Measurements from ENCODE around the gene NDST1.

Gene NDST1

DNA sequence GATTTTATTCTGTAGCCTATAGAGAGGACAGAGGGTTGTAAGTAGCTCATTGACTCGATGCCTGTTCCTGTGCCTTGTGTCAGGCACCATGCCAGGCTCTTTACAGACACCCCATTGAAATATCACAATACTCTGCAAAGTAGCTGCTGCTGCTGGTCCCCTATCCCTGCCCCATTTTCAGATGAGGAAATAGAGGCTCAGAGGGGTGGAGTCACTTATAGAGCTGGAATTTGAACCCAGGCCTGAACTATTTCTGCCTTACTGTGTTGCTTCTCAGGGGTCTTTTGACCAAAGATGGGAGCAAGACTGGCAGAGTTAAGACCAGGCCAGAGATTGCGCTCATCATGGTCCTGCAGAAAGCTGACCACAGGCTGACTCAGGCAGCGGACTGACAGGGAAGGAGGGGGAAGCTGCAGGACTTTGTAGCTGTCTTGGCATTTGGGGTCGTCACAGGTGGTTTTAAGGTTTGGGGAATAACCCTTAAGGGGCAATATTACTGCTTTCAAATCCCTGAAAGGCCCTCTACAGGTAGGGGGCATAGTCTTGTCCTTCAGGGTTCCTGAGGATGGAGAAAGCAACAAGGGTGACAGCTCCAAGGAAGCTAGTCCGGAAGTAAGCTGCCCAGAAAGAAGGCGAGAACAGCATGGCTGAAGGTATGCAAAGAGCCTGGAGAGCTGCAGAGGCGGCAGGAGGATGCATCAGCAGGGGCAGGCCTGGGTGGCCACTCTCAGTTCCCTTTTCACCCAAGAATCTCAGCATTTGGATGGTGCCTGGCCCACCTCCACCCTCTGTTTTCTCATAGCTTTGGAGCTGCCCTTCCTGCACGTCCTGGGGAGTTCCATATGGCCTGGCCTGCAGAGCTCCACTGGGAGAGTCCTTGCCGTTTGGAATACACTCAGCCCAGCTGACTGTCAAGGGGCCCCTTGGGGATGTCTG lies 18.3 kb upstream of the NDST1 start:
- DNase-seq (ENCODE audit: low read depth in 2 of 2) = no peak

DNA sequence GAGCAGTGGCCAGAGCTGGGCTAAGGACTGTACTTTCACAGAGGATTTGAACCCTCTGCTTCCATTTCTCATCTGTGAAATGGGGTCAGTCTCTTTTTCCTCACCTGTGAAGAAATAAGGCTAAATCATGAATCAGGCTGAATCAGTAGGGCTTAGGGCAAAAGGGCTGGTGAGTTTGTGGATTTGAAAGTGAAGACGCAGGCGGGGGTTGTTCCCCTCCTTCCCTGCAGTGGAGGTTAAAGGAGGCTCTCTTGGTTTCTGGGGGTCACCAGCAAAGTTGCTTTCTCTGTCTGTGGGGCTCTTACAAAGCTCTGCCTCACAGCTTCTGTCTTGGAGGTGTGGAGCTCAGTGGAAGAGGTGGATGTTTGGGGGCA lies 17.6 kb upstream of the NDST1 start:
- no peak for DNase-seq (ENCODE audit: low read depth in 2 of 2)

DNA sequence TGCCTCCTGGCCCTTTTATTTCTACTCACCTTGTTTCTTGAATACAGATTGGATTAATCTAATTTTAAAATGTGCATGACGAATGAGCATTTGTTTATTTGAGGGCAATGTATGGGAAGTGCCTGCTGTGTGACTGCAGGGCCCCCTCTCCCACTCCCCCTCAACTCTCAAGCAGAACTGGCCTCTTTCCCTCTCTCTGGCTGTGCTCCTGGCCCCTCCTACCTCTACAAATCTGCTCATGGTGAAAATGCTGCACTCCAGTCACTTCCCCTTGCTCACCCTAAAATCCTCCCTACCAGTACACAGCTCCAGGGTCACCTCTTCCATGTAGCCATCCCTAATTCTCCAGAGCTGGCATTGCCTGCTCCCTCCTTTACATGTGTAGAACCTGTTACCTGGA lies 17.2 kb upstream of the NDST1 start:
- no peak for DNase-seq (ENCODE audit: low read depth in 2 of 2)

DNA sequence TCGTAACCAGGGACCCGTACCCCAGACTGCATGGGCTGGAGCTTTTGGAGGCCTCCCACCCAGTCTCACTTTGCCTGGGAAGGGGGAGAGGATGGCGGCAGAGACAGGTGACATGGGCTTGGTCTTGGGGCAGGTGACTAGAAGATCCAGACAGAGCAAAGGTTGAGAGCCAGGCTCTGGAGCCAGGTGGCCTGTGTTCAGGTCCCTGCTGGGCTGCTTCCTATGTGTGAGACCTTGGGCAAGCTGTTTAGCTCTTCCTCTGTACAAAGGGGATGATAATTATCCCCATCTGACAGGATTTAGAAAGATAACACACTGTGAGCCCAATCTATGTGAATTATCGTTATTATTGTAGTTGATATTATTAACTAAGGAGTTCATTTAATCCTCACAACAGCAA lies 16.1 kb upstream of the NDST1 start:
- DNase-seq (ENCODE audit: low read depth in 2 of 2) = no peak

GRCh38 chr5:150492621-150493020 lies 15.3 kb upstream of the NDST1 start:
- DNase-seq (ENCODE audit: low read depth in 2 of 2) = no peak

DNA sequence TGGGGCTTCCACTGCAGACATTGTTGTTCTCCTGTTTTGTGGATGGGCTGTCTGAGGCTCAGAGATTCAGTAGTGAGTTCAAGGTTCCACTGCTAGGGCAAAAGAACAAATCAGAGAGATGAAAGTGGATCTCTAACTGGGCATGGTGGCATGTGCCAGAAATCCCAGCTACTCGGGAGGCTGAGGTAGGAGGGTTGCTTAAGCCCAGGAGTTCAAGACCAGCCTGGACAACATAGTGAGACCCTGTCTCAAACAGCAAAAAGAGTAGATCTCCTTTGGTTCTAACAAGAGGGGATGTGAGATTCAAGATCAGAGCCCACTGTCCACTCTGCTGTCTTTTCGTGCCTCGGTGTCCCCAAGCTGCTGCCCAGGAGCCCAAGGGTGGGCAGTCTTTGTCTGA lies 11.8 kb upstream of the NDST1 start:
- no peak for DNase-seq (ENCODE audit: low read depth in 2 of 2)

DNA sequence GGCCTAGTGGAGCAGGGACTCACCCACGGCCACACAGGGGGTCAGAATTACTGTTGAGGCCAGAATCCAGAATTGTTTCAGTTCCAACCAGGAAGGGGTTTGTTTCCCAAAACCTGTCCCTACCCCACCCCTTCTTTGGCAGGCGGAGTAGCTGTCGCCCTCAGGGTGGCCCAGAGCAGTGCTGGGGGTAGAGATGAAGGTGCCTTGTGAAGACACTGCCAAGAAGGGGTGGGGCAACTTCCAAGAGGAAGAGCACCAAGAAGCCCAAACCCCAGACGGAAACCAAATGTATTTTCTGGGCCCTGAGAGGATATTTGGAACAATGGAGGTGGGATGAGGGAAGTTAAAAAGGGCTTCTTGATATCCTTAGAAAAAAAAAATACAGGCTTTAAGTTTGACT lies 11.4 kb upstream of the NDST1 start:
- DNase-seq (ENCODE audit: low read depth in 2 of 2) = no peak

DNA sequence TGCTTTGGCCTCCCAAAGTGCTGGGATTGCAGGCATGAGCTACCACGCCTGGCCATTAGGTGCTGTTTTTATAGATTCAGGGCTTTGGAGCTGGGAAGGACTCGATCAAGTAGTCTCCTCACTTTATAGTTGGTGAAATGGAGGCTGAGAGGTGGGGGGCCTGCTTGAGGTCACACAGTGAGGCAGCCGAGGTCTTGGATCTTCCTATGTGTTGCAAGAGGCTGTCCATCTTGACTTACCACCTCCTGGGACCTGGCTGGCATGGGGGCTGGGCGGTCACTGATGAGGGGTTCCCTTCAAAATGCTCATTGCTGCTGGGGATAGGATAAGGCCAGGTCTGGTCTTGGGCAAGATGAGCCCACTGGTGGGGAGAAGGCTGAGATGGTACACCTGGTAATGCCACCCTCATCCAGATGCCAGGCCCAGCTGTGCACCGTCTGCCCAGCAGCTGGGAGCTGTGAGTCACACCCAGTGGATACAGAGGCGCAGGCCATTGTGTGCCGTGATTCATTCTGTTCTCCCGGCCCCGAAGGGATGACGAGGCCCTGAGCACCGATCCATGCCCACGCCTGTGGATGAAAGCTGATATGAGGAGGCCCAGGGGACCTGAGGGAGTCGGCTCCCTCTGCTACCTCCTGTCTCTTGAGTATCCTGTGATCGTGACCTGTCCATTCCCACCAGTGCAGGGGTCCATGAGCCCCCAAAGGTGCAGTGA lies 10.5 kb upstream of the NDST1 start:
- no peak for DNase-seq (ENCODE audit: low read depth in 2 of 2)

DNA sequence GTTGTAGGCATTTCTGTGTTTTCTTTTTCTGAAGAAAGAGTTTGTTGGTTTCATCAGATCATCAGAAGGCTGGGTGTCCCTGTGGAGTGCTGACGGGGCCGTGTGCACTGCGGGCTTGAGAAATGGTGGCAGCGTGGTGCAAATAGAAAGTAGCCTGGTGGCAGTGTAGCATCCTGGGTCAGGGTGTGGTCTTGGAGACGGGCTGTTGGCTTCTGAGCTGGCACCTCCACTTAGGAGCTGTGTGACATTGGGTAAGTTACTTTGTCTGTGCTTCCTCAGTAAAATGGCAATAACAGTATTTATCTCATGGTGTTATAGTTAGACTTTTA lies 10.0 kb upstream of the NDST1 start:
- no peak for DNase-seq (ENCODE audit: low read depth in 2 of 2)

DNA sequence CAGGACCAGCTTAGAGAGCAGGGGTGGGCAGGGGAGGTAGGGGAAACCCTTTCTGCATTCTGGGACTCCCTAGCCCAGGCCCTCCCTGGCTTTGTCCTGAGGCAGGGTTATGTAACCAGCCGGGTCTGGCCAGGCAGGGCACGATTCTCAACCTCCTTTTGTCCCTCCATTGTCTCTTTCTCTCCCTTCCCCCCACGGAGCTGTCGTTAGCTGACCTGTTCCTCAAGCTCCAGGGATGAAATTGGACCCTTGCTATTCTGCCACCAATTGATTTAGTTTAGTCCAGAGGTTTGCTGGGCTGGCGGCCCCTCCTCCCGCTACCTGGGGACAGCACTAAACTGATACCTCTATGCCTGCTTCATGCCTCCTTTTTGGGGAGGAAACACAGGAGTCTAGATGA lies 9.4 kb upstream of the NDST1 start:
- no peak for DNase-seq (ENCODE audit: low read depth in 2 of 2)

GRCh38 chr5:150498971-150499370 lies 9.0 kb upstream of the NDST1 start:
- no peak for DNase-seq (ENCODE audit: low read depth in 2 of 2)

GRCh38 chr5:150499437-150499956 lies 8.4 kb upstream of the NDST1 start:
- no peak for DNase-seq (ENCODE audit: low read depth in 2 of 2)

- no peak for DNase-seq (ENCODE audit: low read depth in 2 of 2)
Measured at GRCh38 chr5:150500328-150500841, 7.5 kb upstream of the NDST1 start.

DNA sequence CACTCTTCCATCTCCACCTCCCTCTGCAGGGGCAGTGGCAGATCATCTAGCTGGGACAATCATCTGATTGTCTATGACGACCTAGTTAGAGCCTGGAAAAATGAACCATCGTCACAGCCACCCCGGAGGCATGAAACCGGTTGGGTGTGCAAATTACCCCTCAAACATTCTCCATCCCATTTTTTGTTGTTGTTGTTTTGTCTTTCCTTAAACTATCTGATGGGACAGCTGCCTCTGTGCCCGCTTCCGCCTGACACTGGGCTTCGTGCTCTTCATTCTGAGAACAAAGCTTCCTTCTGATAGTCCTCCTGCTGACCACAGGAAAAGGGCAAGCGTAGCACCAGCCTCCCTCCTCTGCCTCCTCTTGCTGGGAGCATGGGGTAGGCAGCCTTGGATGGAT lies 7.0 kb upstream of the NDST1 start:
- no peak for DNase-seq (ENCODE audit: low read depth in 2 of 2)

GRCh38 chr5:150502106-150502505 lies 5.8 kb upstream of the NDST1 start:
- no peak for DNase-seq (ENCODE audit: low read depth in 2 of 2)

DNA sequence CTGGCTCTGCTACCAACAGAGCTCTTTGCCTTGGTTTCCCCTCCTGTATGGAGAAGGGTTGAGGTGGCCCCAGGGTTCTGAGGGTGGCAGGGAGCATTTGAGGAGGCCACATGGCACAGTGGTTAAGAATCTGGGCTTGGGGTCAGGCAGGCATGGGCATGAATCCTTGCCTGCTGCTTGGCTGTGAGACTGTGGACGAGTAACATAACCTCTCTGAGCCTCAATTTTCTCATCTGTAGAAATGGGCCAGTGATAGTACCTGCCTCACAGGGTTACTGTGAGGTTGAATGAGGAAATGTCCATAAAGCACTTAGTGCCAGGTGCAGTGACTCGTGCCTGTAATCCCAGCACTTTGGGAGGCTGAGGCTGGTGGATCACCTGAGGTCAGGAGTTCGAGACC lies 5.1 kb upstream of the NDST1 start:
- DNase-seq (ENCODE audit: low read depth in 2 of 2) = no peak

DNA sequence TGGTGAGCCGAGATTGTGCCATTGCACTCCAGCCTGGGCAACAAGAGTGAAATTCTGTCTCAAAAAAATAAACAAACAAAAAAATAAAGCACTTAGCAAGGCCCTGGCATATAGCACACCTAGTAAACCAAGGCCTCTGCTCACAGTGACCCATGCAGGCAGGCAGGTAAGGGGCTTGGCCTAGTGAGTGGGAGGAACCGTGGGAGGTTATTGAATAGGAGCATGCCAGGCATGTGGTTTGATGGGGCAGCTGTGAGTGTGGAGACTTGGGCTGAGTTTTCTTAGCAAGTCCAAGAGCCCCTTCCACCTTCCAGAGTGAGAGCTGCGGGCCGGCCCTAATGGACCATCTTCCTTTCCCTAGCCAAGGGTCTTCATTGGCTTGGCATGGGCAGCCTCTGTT lies 4.5 kb upstream of the NDST1 start:
- no peak for DNase-seq (ENCODE audit: low read depth in 2 of 2)

GRCh38 chr5:150503977-150504620 lies 3.8 kb upstream of the NDST1 start:
- DNase-seq (ENCODE audit: low read depth in 2 of 2) = no peak

DNA sequence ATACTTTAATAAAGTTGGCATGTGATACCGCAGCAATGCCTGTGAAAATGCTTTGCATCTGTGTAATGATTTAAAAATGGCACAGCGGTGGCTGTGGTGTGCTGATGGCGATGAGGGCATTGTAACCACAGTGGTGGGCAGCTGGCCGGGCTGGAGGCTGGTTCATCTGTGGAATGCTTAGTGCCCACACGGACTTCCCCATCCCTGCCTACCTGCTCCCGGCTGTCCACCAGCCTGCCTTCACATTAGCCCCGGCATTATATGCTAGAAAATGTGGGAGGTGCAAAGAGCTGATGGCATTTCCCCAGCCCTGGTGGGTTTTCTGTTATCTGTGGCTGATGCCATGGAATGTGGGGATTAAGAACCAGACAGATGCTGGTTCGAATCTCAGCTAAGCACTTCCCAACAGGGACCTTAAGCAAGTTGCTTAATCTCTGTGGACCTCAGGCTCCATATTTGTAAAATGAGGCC lies 2.9 kb upstream of the NDST1 start:
- no peak for DNase-seq (ENCODE audit: low read depth in 2 of 2)

DNA sequence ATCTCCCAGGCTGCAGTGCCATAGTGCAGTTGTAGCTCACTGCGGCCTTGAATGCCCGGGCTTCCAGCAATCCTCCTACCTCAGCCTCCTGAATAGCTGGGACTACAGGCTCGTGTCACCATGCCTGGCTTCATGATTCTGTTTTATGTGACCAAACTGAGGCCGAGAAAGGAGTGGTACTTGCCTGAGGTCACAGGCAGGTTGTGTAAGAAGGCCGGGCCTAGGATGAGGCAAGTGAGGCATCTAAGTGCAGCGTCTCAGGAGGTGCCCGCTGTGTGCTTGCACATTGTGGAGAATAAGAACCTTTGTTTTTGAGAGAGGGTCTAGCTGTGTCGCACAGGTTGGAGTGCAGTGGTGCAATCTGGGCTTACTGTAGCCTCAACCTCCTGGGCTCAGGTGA lies 2.1 kb upstream of the NDST1 start:
- no peak for DNase-seq (ENCODE audit: low read depth in 2 of 2)

GRCh38 chr5:150506571-150507473 lies 1.1 kb upstream of the NDST1 start:
- DNase-seq (ENCODE audit: low read depth in 2 of 2) = no peak
